ENCODE measurements around the gene C19orf12.

C19orf12 gene

DNA sequence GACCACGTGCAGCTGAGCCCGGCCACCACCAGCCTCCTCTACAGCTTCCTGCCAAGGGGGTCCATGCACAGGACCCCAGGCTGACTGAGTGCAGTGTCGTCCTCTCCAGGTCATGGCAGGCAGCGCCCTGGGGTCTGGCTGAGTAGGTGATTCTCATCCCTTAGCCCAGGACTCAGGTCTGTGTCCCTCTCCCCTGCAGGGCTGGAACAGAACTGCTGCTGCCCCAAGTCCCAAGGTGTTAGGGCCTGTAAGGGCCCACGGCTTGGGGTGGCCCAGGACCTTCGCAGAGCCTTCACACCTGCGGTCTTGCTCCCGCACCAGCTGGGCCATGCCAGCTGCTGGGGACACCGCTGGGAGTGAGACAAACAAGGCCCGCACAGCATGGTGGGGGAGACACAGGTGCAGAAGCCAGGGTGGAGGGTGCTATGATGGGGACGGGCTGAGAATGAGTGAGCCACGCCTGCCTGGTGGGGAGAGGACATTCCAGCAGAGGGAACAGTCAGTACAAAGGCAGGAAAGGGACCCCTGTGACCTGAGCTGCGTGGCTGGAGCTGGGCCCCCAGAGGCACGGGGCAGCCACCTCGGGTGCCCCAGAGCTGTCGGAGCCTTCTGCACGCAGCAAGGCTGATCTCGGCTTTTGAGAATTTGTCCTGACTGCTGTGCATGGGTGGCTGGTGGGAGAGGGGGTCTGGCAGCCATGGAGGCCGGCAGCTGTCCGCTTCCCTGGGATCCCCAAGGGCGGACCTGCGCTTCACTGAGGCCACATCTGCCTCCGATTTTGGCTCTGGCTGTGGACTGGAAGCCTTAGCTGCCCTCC, 37.9 kb downstream of the C19orf12 start:
- Histone ChIP-seq H3K27ac (ENCODE audit: insufficient read depth, low read length, poor library complexity, severe bottlenecking) (peak overlapping the region; percentile 27), H3K4me1 (ENCODE audit: control insufficient read depth, insufficient read depth, low read length, poor library complexity, severe bottlenecking) (peaks cover 98% of the 10 kb centered on the region), H3K4me3 (ENCODE audit: insufficient read depth, low read depth, low read length, poor library complexity, severe bottlenecking) (no peak overlapping the region), H3K36me3 (ENCODE audit: control insufficient read depth, insufficient read depth, low read length) (peaks cover 27% of the 10 kb centered on the region), H3K9me3 (ENCODE audit: control insufficient read depth, low read length) (no peaks in the 10 kb centered on the region), H3K27me3 (replicated peaks; ENCODE audit: control insufficient read depth, insufficient read depth, low read length, poor library complexity, severe bottlenecking) (no peaks in the 10 kb centered on the region)
- DNase-seq, result no peak

DNA sequence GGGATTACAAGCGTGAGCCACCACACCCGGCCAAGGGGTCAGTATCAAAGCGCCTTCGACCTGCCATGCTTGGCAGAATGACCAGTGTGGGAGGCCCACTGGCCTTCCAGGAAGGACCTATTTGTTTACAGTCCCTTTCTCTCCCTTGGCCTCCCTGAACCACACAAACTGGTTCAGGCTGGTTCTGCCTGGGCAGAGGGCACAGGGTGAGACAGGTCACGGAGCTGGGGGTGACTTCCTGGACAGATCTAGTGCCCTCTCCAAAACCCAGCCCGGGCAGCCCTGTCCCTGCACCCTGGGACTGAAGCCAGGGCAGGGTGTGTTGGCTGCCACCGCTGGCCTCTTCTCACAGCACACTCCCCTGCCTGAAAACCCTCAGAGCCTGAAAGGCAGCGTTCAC, 38.5 kb downstream of the C19orf12 start:
- Histone ChIP-seq H3K4me3 (ENCODE audit: insufficient read depth, low read depth, low read length, poor library complexity, severe bottlenecking) (no peak overlapping the region), H3K9me3 (ENCODE audit: control insufficient read depth, low read length) (no peaks in the 10 kb centered on the region), H3K27ac (ENCODE audit: insufficient read depth, low read length, poor library complexity, severe bottlenecking) (peak overlapping the region; percentile 27), H3K36me3 (ENCODE audit: control insufficient read depth, insufficient read depth, low read length) (peaks cover 27% of the 10 kb centered on the region), H3K27me3 (replicated peaks; ENCODE audit: control insufficient read depth, insufficient read depth, low read length, poor library complexity, severe bottlenecking) (no peaks in the 10 kb centered on the region), H3K4me1 (ENCODE audit: control insufficient read depth, insufficient read depth, low read length, poor library complexity, severe bottlenecking) (peaks cover 95% of the 10 kb centered on the region)
- no peak for DNase-seq

DNA sequence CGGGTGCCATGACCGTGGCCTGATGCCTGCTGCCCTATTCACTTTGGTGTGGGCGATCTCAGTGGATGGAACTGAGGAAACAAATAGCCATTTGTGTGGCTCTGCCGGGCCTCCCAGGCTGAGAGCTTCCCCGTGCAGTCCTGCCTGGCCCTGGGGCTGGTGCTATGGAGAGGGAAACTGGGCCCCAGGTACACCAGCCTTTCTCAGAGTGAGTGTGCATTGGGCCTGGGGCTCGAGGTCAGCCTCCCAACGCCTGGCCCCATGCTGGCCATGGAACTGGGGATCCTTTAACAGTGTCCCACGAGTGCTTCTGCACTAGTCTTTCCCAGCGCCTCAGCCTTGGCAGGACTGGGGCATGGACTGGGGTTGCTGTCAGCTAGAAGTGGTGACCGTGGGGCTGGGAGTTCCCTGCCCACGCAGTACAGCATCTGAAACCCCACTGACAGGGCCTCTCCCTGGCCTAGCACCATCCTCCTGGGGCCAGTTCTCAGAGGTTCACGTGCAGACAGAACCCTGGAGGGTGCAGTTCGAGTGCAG, 39.3 kb downstream of the C19orf12 start:
- H3K27me3 ChIP-seq (replicated peaks; ENCODE audit: control insufficient read depth, insufficient read depth, low read length, poor library complexity, severe bottlenecking), result no peaks in the 10 kb centered on the region
- DNase-seq, result no peak
- peak overlapping the region; percentile 91 for H3K27ac ChIP-seq (ENCODE audit: insufficient read depth, low read length, poor library complexity, severe bottlenecking)
- H3K4me3 ChIP-seq (ENCODE audit: insufficient read depth, low read depth, low read length, poor library complexity, severe bottlenecking), result no peak overlapping the region
- H3K9me3 ChIP-seq (ENCODE audit: control insufficient read depth, low read length), result no peaks in the 10 kb centered on the region
- H3K4me1 ChIP-seq (ENCODE audit: control insufficient read depth, insufficient read depth, low read length, poor library complexity, severe bottlenecking), result peaks cover 95% of the 10 kb centered on the region
- peaks cover 27% of the 10 kb centered on the region for H3K36me3 ChIP-seq (ENCODE audit: control insufficient read depth, insufficient read depth, low read length)

DNA sequence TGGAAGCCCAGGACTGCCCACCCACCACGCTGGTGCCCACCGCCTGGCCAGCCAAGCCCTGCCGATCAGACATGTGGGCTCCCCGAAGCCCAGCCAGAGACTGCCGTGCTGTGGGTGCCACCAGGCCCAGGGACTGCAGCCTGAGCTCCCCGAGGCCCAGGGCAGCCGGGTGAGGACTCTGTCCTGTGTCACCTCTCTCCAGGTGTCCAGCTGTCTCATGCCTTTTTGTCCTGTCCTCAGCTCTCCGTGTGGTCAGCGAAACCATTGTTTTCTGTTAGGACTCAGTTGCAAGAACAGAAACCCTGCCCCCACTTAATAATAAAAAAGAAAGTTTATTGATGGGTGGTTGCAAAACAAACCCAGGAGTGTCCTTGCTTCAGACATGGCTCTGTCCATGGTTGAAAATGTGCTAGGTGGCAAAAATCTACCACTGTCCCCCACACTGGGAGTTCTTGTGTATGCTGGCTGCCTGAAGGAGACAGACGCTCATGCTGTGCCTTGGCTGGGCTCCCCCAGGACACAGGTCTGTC, 39.9 kb downstream of the C19orf12 start:
- Histone ChIP-seq H3K4me1 (ENCODE audit: control insufficient read depth, insufficient read depth, low read length, poor library complexity, severe bottlenecking) (peaks cover 90% of the 10 kb centered on the region), H3K9me3 (ENCODE audit: control insufficient read depth, low read length) (no peaks in the 10 kb centered on the region), H3K36me3 (ENCODE audit: control insufficient read depth, insufficient read depth, low read length) (peaks cover 27% of the 10 kb centered on the region), H3K27me3 (replicated peaks; ENCODE audit: control insufficient read depth, insufficient read depth, low read length, poor library complexity, severe bottlenecking) (no peaks in the 10 kb centered on the region), H3K4me3 (ENCODE audit: insufficient read depth, low read depth, low read length, poor library complexity, severe bottlenecking) (no peak overlapping the region), H3K27ac (ENCODE audit: insufficient read depth, low read length, poor library complexity, severe bottlenecking) (peak overlapping the region; percentile 91)
- DNase-seq, result no peak

DNA sequence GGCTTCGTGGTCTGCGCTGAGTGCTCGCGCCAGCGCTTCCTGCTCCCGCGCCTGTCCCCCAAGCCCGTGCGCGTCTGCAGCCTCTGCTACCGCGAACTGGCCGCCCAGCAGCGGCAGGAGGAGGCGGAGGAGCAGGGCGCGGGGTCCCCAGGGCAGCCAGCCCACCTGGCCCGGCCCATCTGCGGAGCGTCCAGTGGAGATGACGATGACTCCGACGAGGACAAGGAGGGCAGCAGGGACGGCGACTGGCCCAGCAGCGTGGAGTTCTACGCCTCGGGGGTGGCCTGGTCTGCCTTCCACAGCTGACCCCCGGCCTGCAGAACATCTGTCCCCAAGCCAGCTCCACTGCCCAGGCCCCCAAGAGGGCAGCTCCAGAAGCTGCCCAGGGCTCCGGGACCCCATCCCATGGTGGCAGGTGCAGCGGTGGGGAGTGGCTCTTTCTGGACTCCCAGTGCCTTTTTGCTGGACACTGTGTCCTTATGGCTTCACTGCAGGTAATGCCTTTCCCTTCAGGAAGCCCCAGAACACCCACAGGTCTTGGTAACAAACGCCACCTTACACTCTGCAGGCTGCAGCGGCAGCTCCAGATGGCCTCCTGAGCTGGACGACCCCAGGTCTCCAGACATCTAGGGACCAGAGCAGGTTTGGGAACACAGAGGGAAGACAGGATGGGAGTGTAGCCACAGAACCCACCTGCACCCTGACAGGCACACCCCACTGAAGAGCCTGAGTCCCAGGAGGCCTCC, 40.5 kb downstream of the C19orf12 start:
- H3K4me1 ChIP-seq (ENCODE audit: control insufficient read depth, insufficient read depth, low read length, poor library complexity, severe bottlenecking), result peaks cover 84% of the 10 kb centered on the region
- H3K27me3 ChIP-seq (replicated peaks; ENCODE audit: control insufficient read depth, insufficient read depth, low read length, poor library complexity, severe bottlenecking), result no peaks in the 10 kb centered on the region

DNA sequence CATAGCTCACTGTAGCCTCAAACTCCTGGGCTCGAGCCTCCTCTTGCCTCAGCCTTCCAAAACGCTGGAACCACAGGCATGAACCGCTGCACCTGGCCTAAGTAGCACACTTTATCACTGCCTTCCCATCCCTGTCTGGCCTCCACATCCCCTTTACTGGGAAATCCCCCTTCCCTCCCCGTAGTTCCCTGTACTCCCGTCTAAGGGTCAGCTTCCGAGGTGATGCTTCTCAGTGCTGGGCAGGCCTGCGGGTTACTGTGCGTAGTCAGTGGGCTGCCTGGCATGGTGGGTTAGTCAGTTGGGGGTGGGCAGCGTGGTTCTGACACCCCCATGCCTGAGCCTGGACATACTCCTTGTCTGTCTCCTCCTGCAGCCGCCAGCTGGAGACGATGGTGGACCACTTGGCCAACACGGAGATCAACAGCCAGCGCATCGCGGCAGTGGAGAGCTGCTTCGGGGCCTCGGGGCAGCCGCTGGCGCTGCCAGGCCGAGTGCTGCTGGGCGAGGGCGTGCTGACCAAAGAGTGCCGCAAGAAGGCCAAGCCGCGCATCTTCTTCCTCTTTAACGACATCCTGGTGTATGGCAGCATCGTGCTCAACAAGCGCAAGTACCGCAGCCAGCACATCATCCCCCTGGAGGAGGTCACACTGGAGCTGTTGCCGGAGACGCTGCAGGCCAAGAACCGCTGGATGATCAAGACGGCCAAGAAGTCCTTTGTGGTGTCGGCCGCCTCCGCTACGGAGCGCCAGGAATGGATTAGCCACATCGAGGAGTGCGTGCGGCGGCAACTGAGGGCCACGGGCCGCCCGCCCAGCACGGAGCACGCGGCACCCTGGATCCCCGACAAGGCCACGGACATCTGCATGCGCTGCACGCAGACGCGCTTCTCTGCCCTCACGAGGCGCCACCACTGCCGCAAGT, 41.4 kb downstream of the C19orf12 start:
- Histone ChIP-seq H3K9me3 (ENCODE audit: control insufficient read depth, low read length) (no peaks in the 10 kb centered on the region), H3K4me1 (ENCODE audit: control insufficient read depth, insufficient read depth, low read length, poor library complexity, severe bottlenecking) (peaks cover 83% of the 10 kb centered on the region), H3K27me3 (replicated peaks; ENCODE audit: control insufficient read depth, insufficient read depth, low read length, poor library complexity, severe bottlenecking) (no peaks in the 10 kb centered on the region), H3K27ac (ENCODE audit: insufficient read depth, low read length, poor library complexity, severe bottlenecking) (peak overlapping the region; percentile 91), H3K36me3 (ENCODE audit: control insufficient read depth, insufficient read depth, low read length) (peaks cover 27% of the 10 kb centered on the region), H3K4me3 (ENCODE audit: insufficient read depth, low read depth, low read length, poor library complexity, severe bottlenecking) (peak overlapping the region; percentile 18)
- DNase-seq, result peak in 1 of 3 donors; percentile 44

More for the DNA sequence above, 40.5 kb downstream of the C19orf12 start:
- H3K4me3 ChIP-seq (ENCODE audit: insufficient read depth, low read depth, low read length, poor library complexity, severe bottlenecking), result no peak overlapping the region
- H3K27ac ChIP-seq (ENCODE audit: insufficient read depth, low read length, poor library complexity, severe bottlenecking), result peak overlapping the region; percentile 91
- H3K9me3 ChIP-seq (ENCODE audit: control insufficient read depth, low read length), result no peaks in the 10 kb centered on the region
- peaks cover 27% of the 10 kb centered on the region for H3K36me3 ChIP-seq (ENCODE audit: control insufficient read depth, insufficient read depth, low read length)
- DNase-seq, result no peak

DNA sequence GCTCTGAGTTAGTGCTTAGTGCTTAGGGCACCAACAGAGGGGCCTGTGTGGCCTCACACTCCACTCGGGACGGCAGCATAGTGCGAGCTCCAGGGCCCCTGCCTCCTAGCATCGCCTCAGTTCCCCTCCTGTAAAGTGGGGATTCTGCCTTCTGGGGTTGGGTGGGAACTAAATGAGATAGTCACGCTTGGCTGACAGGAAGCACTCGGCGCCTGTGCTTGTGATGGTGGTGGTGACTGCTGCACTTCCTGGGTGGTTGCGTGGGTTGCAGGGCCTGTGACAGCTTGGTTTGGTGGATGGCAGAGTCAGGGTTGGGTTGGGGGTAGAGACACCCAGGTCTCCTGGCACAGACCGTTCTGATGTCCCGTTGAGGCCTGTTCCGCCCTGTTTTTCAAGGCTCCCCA, 42.1 kb downstream of the C19orf12 start:
- peak overlapping the region; percentile 18 for H3K4me3 ChIP-seq (ENCODE audit: insufficient read depth, low read depth, low read length, poor library complexity, severe bottlenecking)
- no peaks in the 10 kb centered on the region for H3K9me3 ChIP-seq (ENCODE audit: control insufficient read depth, low read length)
- DNase-seq, result peak; percentile 80 to 89 (median 88)
- no peaks in the 10 kb centered on the region for H3K27me3 ChIP-seq (replicated peaks; ENCODE audit: control insufficient read depth, insufficient read depth, low read length, poor library complexity, severe bottlenecking)
- H3K36me3 ChIP-seq (ENCODE audit: control insufficient read depth, insufficient read depth, low read length), result peaks cover 27% of the 10 kb centered on the region
- H3K4me1 ChIP-seq (ENCODE audit: control insufficient read depth, insufficient read depth, low read length, poor library complexity, severe bottlenecking), result peaks cover 83% of the 10 kb centered on the region
- H3K27ac ChIP-seq (ENCODE audit: insufficient read depth, low read length, poor library complexity, severe bottlenecking), result peak overlapping the region; percentile 91

DNA sequence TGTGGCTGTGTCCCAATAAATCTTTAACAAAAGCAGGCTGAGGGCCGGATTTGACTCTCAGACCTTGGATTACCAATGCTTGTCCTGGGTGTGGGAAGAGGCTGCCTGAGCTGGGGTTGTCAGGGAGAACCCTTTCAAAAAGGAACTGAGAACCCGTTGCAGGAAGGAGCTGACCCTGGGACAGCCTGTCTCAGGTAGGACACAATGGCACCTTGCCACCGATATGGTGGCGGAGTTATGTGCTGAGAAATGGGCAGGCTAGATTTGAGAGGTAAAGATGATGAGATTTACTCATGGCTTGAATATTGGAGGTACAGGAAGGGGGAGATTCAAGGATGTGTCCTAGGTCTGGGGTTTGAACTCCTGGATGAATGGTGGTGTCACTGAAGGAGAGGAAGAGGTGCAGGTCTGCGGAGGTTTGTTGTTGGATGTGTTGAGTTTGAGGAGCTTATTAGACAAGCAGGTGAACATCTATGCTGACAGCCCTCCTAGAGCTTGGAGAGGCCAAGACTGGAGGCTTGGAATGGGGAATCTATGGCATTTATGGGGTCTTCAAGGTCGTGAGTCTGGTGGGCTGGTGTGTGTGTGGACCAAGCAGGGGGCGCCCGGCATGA, 42.6 kb downstream of the C19orf12 start:
- Histone ChIP-seq H3K9me3 (ENCODE audit: control insufficient read depth, low read length) (no peaks in the 10 kb centered on the region), H3K27me3 (replicated peaks; ENCODE audit: control insufficient read depth, insufficient read depth, low read length, poor library complexity, severe bottlenecking) (no peaks in the 10 kb centered on the region), H3K27ac (ENCODE audit: insufficient read depth, low read length, poor library complexity, severe bottlenecking) (peak overlapping the region; percentile 91), H3K36me3 (ENCODE audit: control insufficient read depth, insufficient read depth, low read length) (peaks cover 27% of the 10 kb centered on the region), H3K4me1 (ENCODE audit: control insufficient read depth, insufficient read depth, low read length, poor library complexity, severe bottlenecking) (peaks cover 84% of the 10 kb centered on the region), H3K4me3 (ENCODE audit: insufficient read depth, low read depth, low read length, poor library complexity, severe bottlenecking) (no peak overlapping the region)
- DNase-seq, result no peak

Data from effector memory CD4-positive, alpha-beta T cell (primary cell).